ENCODE results near the gene WBP2NL.

DNA sequence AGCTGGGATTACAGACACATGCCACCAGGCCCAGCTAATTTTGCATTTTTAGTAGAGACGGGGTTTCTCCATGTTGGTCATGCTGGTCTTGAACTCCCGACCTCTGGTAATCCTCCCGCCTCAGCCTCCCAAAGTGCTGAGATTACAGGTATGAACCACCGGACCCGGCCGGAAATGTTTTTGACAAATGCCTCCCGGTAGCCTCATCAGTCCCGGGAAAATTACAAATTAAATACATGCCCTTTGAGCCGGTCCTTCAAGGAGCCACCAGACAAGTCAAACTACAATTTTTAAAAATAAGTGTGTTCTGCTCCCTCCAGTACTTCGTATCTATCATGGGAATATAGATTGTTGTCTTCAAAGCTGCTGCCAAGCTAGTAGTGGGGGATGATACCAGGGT, 17.5 kb downstream of the WBP2NL start:
- TF ChIP-seq, protein P1, sequence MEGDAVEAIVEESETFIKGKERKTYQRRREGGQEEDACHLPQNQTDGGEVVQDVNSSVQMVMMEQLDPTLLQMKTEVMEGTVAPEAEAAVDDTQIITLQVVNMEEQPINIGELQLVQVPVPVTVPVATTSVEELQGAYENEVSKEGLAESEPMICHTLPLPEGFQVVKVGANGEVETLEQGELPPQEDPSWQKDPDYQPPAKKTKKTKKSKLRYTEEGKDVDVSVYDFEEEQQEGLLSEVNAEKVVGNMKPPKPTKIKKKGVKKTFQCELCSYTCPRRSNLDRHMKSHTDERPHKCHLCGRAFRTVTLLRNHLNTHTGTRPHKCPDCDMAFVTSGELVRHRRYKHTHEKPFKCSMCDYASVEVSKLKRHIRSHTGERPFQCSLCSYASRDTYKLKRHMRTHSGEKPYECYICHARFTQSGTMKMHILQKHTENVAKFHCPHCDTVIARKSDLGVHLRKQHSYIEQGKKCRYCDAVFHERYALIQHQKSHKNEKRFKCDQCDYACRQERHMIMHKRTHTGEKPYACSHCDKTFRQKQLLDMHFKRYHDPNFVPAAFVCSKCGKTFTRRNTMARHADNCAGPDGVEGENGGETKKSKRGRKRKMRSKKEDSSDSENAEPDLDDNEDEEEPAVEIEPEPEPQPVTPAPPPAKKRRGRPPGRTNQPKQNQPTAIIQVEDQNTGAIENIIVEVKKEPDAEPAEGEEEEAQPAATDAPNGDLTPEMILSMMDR (IDR thresholded peaks at IDR 0.05; ENCODE audit: low read depth, low read length, missing input control) = no peak
- TF ChIP-seq TAF1 (conservative IDR thresholded peaks at IDR 0.05) = no peak
- TF ChIP-seq, protein P2, sequence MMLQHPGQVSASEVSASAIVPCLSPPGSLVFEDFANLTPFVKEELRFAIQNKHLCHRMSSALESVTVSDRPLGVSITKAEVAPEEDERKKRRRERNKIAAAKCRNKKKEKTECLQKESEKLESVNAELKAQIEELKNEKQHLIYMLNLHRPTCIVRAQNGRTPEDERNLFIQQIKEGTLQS (IDR thresholded peaks at IDR 0.05) = no peak
- TF ChIP-seq, protein P3, sequence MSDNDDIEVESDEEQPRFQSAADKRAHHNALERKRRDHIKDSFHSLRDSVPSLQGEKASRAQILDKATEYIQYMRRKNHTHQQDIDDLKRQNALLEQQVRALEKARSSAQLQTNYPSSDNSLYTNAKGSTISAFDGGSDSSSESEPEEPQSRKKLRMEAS (IDR thresholded peaks at IDR 0.05) = no peak
- no peak for TF ChIP-seq YY1 (IDR thresholded peaks at IDR 0.05)
- TF ChIP-seq NR2F2 (IDR thresholded peaks at IDR 0.05) = no peak
- no peak for TF ChIP-seq RXRA (IDR thresholded peaks at IDR 0.05)
- no peak for TF ChIP-seq RAD21 (IDR thresholded peaks at IDR 0.05)
- TF ChIP-seq, protein P4, sequence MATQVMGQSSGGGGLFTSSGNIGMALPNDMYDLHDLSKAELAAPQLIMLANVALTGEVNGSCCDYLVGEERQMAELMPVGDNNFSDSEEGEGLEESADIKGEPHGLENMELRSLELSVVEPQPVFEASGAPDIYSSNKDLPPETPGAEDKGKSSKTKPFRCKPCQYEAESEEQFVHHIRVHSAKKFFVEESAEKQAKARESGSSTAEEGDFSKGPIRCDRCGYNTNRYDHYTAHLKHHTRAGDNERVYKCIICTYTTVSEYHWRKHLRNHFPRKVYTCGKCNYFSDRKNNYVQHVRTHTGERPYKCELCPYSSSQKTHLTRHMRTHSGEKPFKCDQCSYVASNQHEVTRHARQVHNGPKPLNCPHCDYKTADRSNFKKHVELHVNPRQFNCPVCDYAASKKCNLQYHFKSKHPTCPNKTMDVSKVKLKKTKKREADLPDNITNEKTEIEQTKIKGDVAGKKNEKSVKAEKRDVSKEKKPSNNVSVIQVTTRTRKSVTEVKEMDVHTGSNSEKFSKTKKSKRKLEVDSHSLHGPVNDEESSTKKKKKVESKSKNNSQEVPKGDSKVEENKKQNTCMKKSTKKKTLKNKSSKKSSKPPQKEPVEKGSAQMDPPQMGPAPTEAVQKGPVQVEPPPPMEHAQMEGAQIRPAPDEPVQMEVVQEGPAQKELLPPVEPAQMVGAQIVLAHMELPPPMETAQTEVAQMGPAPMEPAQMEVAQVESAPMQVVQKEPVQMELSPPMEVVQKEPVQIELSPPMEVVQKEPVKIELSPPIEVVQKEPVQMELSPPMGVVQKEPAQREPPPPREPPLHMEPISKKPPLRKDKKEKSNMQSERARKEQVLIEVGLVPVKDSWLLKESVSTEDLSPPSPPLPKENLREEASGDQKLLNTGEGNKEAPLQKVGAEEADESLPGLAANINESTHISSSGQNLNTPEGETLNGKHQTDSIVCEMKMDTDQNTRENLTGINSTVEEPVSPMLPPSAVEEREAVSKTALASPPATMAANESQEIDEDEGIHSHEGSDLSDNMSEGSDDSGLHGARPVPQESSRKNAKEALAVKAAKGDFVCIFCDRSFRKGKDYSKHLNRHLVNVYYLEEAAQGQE (IDR thresholded peaks at IDR 0.05) = no peak
- TF ChIP-seq, protein P5, sequence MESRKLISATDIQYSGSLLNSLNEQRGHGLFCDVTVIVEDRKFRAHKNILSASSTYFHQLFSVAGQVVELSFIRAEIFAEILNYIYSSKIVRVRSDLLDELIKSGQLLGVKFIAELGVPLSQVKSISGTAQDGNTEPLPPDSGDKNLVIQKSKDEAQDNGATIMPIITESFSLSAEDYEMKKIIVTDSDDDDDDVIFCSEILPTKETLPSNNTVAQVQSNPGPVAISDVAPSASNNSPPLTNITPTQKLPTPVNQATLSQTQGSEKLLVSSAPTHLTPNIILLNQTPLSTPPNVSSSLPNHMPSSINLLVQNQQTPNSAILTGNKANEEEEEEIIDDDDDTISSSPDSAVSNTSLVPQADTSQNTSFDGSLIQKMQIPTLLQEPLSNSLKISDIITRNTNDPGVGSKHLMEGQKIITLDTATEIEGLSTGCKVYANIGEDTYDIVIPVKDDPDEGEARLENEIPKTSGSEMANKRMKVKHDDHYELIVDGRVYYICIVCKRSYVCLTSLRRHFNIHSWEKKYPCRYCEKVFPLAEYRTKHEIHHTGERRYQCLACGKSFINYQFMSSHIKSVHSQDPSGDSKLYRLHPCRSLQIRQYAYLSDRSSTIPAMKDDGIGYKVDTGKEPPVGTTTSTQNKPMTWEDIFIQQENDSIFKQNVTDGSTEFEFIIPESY (IDR thresholded peaks at IDR 0.05) = no peak
- no peak for TF ChIP-seq SP1 (IDR thresholded peaks at IDR 0.05)
- TF ChIP-seq HNF4G (IDR thresholded peaks at IDR 0.05) = no peak

All from liver (tissue), 3 donors.